ENCODE results near the gene ANKRD65. TPM values are rescaled to one million over a fixed set of nuclear protein-coding genes. Genes with fewer than 3 reads are reported as not detected.
A peak's percentile ranks its signal among the peaks of the same experiment; 100 is the strongest.
"Not testable (repeated sequence)": the region's sequence is repeated elsewhere in the genome, so short reads cannot be mapped to it uniquely, and the experiment has no call there.

Gene ANKRD65
- total RNA-seq, 1 donor from 2014 or later = 3.0 TPM

DNA sequence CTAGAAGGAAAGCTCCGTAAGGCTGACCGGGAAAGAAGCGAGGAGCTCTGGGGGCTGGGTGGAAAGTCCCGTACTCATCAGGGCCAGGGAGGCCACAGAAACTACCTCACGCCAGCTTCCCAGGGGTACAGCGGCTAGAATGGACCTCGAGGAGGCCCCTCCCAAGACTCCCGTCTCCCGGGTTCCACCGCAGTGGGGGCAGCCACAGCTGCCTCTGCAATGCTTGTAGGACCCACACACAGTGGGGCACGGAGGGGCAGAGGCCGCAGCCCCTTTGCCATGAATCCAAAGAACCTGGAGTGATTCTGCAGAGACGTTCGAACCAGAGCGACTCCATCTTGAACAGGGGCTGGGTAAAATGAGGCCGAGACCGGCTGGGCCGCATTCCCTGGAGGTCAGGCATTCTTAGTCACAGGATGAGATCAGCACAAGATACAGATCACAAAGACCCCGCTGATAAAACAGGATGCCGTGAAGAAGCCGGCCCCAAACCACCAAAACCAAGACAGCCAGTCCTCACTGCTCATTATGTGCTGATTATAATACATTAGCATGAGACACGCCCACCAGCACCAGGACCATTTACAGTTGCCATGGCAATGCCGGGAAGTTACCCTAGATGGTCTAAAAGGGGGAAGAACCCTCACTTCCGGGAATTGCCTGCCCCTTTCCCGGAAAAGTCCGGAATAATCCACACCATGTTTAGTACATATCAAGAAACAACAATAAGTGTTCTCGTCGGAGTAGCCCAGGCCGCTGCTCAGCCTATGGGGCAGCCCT lies 1.6 kb upstream of the ANKRD65 start:
- intact Hi-C loops (cut with DNase I) = no loop called here
- DNase-seq (ENCODE audit: missing footprints) (no peak), ATAC-seq (no peak)

DNA sequence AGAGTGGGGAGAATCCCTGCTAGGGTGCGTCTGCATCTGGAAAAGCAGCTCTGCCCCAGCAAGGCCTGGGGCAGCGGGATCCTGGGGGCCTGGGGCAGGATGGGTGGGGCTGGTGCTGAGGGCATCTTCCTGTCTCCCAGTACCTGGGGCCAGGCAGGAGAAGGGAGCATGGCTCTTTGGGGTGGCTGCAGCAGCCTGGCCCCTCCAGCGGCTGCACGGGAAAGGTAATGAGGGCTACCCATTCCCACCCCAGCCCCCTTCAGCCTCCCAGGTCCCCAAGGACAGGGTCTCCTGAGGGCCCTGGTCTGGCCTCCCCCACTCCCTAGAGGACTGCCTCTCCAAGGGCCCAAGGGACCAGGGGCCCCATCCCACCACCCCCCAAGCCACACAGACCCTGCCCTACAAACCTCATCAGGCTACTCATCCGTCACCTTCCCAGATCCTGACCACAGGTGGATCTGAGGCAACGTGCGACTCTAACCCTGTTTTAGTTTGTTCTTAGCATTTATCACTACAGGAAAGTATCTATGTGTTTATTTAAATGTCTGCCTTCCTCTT lies 910 bp upstream of the ANKRD65 start:
- DNase-seq (ENCODE audit: missing footprints) = no peak
- intact Hi-C loops (cut with DNase I) = no loop called here
- no peak for ATAC-seq

DNA sequence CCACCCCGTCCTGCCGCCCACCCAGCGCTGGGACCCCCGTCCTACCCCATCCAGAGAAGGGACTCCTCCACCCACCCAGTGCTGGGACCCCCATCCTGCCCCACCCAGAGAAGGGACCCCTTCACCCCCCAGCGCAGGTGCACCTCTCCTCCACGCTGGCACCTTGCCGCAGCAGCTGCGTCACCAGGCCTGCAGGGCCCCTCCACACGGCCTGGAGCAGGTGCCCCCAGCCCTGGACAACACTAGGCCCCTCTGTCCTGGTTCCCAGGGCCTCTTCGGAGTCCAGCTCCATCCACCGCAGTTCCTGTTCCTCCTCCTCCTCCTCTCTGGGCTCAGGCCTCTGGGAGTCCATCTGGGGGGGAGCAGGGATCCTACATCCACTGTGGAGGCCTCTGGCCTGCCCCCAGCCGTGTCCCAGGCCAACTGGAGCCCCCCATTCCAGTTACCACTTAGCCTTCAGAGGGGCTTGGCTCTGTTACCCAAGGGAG lies 378 bp downstream of the ANKRD65 start:
- ATAC-seq (no peak), DNase-seq (ENCODE audit: missing footprints) (no peak)
- intact Hi-C loops (cut with DNase I) = no loop called here

DNA sequence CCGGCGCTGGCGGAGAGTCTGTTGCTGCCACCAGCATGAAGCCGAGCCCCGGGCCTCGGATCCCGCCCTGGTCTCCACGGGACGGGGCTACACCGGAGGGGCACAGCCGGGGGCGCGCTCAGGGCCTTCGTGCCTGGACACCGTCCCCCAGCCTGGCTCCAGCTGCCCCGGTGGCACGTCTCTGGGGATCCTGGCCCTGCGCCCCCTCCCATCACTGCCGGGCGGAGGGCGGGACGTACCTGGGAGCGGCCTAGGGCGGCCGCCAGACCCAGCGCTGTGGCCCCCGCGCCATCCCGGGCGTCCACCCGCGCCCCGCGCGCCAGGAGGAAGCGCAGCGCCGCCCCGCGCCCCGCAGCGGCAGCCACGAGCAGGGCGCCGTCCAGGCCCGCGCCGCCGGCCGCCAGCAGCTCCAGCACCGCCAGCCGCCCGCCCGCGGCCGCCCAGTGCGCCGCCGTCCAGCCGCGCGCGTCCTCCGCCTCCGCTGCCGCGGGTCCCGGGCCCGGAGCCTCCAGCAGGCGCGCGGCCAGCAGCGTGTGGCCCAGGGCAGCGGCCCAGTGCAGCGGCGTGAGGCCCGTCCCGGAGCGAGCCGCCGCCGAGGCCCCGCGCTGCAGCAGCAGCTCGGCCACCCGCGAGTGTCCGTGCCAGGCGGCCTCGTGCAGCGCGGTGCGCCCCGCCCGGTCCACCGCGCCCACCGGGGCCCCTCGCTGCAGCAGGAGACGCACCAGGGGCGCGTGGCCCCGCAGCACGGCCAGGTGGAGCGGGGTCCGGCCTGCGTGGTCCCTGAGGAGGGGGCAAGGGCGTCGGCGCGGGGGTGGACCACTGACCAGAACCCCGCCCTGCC lies 1.0 kb downstream of the ANKRD65 start:
- peak; percentile 80 for ATAC-seq
- intact Hi-C loops (cut with DNase I) = no loop called here
- DNase-seq (ENCODE audit: missing footprints) = peak; percentile 57

DNA sequence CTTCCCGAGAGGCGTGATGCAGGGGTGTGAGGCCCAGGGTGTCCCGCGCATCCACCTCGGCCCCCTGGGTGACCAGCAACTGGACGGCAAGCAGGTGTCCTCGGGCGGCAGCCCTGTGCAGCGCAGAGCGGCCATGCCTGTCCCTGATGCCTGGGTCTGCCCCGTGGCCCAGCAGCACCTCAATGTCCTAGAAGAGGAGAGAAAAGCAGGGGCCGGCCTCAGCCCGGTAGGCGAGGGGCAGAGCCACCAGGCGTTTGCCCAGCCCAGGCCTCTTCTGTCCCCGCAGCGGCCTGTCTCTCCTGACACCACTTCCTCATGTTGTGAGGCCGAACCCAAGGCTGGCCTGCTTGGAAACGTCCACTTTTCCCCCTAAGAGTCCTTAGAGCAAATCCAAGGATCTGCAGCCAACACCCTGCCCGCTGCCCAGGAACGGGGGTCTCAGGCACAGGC lies 1.7 kb downstream of the ANKRD65 start:
- intact Hi-C loops (cut with DNase I) = no loop called here
- DNase-seq (ENCODE audit: missing footprints) = peak; percentile 40
- peak; percentile 21 for ATAC-seq

DNA sequence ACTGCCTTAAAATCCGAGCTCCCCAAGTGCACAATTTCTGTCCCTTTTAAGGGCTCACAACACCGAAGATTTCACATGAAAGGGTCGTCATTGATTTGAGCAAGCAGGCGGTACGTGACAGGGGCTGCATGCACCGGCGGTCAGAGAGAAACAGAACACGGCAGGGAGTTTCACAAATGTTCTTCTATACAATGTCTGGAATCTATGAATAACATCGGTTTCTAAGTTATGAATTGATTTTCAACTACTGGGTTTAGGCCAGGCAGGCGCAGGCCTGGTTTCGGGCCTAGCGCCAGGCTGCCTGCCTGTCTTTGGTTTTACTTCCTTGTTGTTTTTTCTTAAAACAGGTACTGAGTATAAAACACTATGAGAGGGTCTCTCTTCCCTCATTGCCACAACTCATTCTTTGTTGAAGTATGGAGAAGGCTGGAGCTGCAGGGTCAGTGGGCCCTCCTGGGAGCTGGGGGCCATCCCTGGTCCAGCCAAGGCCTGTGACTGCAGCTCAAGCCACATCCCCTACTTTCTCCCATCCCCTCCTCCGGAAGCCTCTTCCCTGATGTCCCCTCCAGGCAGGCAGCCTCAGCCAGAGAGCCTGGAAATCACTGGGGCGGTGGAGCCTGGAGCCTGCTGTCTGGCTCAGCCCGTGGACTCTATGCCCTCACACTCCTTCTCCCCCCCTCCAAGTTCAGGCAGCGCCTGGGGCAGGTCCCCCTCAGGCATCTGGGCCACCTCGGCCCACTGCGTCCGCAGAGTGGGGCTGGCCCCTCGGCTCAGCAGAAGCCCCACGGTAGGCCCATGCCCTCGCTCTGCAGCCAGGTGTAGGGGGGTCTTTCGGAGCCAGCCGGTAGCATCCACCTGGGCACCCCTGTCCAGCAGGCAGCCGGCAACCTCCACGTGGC lies 2.4 kb downstream of the ANKRD65 start:
- no peak for ATAC-seq
- DNase-seq (ENCODE audit: missing footprints) = peak; percentile 46
- intact Hi-C loops (cut with DNase I) = no loop called here

DNA sequence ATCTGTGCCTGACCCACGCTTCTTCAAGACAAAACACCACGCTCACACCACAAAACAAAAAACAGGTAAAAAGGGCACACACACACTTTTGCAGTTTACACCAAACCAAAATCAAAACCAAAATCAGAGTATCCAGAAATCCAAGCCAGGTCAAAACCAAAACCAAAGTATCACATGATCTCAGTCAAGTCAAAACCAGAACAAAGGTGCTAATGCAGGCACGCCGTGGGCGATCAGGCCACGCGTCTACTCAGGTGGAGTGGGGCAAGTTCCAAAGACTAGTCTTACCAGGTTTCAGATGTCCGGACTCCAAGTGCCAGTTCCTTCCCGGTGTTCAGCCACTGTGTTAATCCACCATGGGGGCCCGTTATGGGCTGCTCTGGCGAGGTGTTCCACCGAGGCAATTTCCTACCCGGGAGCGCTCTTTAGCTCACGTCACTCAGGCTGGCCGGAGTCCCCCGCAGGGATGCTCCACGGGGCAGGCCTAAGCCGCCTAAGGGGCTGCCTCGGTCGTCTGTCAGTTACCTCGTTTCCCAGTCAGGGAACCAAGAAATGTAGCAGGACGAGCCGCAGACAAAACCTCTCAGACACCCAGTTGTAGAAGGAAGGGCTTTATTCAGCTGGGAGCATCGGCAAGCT lies 3.1 kb downstream of the ANKRD65 start:
- ATAC-seq; intact Hi-C loops (cut with DNase I); DNase-seq (ENCODE audit: missing footprints): not testable (repeated sequence)

DNA sequence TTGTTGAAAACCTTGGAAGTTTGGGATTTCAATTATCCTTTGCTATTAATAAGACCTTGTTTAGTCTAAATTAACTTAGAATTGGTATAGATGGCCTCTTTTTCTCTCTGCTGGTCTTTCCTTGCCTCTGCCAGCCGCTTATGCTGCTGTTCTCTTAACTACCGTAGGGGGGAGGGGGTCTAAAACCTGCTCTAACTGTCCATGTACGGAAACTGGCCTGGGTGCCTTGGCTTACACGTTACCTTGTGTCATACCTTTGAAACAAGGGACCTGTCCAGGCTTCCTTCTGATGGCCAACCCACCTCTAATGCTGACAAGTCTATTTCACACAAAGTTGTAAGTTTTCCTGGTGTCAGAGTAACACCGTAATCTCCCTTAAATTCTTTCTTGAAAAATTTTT lies 3.7 kb downstream of the ANKRD65 start:
- DNase-seq (ENCODE audit: missing footprints); intact Hi-C loops (cut with DNase I); ATAC-seq: not testable (repeated sequence)

DNA sequence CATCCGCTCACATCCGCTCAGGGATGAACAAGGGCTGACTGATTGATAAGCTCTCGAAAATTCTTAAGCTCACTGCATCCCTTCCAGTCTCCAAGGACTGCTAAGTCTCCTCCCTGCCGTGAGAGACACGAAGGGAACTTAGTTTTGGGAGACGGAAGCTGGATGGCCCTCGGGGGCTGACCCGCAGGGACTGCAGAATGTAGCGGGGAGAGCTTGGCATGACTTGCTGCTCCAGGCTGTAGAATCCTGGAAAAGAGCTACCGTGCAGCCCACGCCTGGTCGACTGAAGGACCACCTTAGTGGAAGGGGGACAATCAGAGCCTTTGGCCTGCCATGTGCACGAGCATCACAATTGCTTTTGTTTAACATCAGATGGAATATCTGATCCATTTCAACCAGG lies 5.3 kb downstream of the ANKRD65 start:
- DNase-seq (ENCODE audit: missing footprints) (no peak), ATAC-seq (no peak)
- intact Hi-C loops (cut with DNase I) = no loop called here

DNA sequence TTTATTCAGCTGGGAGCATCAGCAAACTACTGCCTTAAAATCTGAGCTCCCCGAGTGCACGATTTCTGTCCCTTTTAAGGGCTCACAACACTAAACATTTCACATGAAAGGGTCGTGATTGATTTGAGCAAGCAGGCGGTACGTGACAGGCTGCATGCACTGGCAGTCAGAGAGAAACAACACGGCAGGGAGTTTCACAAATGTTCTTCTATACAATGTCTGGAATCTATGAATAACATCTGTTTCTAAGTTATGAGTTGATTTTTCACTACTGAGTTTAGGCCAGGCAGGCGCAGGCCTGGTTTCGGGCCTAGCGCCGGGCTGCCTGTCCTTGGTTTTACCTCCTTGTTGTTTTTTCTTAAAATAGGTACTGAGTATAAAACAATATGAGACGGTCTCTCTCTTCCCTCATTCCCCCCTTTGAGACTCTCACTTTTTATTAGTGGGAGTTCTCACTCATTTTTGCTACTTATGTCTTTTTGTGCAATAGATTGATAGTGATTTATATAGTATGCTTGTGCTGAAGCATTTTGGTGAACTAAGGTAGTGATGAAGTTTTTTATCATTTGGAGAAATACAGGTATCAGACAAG lies 8.7 kb downstream of the ANKRD65 start:
- ATAC-seq; intact Hi-C loops (cut with DNase I); DNase-seq (ENCODE audit: missing footprints): not testable (repeated sequence)

DNA sequence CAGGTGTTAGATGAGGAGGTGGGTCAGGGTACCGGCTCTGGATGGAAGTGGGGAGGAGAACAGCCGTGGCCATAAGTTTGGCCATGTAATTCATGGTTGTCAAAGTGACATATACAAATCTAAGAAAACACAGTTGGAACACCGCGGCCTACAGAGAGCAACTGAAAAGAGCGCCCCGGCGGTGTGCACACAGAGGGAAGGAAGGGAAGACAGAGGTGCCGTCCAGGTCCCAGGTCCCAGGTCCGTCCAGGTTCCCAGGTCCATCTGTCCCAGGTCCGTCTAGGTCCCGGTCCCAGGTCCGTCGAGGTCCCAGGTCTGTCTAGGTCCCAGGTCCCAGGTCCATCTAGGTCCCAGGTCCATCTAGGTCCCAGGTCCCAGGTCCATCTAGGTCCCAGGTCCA lies 9.4 kb downstream of the ANKRD65 start:
- DNase-seq (ENCODE audit: missing footprints) (no peak), ATAC-seq (no peak)
- intact Hi-C loops (cut with DNase I) = no loop called here

DNA sequence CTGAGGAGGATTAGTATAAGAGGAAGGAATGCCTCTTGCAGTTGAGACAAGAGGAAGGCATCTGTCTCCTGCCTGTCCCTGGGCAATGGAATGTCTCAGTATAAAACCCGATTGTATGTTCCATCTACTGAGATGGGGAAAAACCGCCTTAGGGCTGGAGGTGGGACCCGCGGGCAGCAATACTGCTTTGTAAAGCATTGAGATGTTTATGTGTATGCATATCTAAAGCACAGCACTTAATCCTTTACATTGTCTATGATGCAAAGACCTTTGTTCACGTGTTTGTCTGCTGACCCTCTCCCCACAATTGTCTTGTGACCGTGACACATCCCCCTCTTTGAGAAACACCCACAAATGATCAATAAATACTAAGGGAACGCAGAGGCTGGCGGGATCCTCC lies 10.8 kb downstream of the ANKRD65 start:
- intact Hi-C loops (cut with DNase I); ATAC-seq: not testable (repeated sequence)

DNA sequence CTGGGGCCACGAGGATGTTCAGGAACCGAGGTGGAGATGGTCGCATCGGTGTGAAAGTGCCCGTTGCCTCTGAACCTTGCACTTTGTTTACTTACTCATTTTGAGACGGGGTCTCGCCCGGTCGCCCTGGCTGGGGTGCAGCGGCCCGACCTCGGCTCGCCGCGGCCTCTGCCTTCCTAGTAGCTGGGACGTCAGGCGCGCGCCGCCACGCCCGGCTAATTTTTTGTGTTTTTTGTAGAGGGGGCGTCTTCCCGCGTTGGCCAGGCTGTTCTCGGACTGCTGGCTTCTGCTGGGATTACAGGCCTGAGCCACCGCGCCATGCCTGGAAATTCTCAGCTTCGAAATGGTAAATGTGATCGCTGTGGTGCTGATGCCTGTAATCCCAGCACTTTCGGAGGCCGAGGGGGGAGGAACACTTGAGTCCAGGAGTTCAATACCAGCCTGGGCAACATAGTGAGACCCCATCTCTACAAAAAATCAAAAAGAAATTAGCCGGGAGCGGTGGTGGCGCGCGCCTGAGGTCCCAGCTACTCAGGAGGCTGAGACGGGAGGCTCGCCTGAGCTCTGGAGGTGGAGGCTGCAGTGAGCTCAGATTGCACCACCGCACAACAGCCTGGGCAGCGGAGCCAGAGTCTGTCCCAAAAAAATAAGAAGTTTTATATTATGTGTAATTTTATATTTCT lies 13.3 kb downstream of the ANKRD65 start:
- intact Hi-C loops (cut with DNase I) = loop anchor here (5.0 kb wide), 1 partner anchor 35 kb away; no protein-coding TSS in a partner anchor
- no peak for DNase-seq (ENCODE audit: missing footprints)
- no peak for ATAC-seq

More for the DNA sequence above, 10.8 kb downstream of the ANKRD65 start:
- DNase-seq (ENCODE audit: missing footprints) = not testable (repeated sequence)

DNA sequence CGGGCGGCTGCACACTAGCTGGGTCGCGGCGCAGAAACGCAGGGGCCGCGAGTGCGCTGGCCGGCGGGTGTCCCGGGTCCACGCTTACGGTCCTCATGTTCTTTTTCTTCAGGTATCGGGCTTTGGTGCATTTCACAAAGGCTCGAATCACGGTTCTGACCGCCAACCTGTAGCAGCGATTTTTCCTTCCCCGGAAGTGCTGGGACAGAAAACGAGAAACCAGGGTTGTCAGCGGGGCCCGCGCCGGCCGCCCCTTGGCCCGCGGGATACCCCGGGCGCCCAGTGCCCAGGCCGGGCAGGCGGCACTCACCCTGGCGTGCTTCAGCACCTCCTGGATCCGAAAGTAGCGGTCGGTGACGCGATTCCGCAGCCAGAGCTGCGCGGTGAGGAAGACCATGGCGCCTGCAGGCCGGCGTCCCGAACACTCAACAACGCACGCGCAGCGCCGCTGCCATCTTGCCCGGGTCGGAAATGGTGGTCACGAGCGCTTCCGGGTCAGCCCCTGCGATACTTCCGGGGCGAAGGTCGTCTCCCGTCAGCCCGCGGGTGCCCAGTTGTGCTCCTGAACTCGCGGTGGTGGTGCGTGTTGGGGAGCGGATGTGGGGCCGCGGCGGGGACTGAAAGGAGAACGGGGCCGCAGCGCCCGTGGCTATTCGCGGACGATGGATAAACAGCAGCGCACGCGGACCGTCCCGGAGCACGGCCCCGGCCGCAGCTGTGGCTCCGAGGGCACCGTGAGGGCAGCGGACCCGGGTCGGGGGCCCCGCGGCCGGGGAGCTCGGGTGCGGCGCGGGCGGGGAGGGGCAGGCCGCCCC lies 14.0 kb downstream of the ANKRD65 start, which contains the start of gene MRPL20:
TSS of gene MRPL20 (minus strand) at position 473 of the 815 bp plus-strand sequence. CDS start at position 397, 76 bp downstream.
- peak; percentile 98 for DNase-seq (ENCODE audit: missing footprints)

DNA sequence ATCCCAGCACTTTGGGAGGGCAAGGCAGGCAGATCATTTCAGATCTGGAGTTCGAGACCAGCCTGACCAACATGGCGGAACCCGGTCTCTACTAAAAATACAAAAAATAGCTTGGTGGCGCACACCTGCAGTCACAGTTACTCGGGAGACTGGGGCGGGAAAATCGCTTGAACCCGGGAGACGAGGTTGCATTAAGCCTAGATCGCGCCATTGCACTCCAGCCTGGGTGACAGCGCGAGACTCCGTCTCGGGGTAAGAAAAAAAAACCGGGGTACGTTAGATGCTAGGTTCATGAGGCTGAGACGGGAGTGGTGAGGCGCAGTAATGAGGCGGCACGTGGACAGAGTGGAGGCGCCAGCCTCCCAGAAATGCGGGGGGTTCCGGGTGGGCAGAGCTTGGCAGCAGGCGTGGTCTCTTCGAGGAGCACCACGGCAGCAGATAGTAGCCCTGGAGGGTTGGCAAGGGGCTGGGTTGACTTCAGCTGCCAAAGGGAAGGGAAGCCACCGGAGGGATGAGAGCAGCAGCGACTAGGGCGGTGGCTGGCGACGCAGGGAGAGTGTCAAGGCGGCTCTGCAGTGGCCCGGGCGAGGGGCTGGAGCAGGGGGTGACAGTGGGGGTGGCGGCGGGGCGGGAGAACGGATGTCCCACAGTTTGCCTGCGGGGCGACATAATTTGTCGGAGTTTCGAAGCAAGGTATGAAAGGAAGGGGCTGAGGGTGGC lies 14.8 kb downstream of the ANKRD65 start:
- DNase-seq (ENCODE audit: missing footprints) (no peak), ATAC-seq (no peak)
- intact Hi-C loops (cut with DNase I) = loop anchor here (5.0 kb wide), 1 partner anchor 36 kb away; no protein-coding TSS in a partner anchor

More for the DNA sequence above, 14.0 kb downstream of the ANKRD65 start, which contains the start of gene MRPL20:
- intact Hi-C loops (cut with DNase I) = loop anchor here (5.0 kb wide), 1 partner anchor 35 kb away; no protein-coding TSS in a partner anchor
- peak; percentile 98 for ATAC-seq
